Coronary artery (tissue), 2 donors: Measurements from ENCODE around the gene MRPL3.
A peak's percentile ranks its signal among the peaks of the same experiment; 100 is the strongest.

Experiments
- DNase-seq: peaks from one replicate; pipeline ENCODE4 v3.0.0-alpha.2; 2017; ENCODE audit warnings: low spot score
- H3K27ac ChIP-seq, 2 donors: fragments of 200-600 bp; sonication (generic); one replicate each; pipeline ENCODE4 v1.5.1; 2016 to 2019
- H3K4me3 ChIP-seq: fragments of 200-600 bp; sonication (generic); 2 replicates; pipeline ENCODE4 v1.5.1; 2016; ENCODE audit warnings: mild to moderate bottlenecking, moderate library complexity
- TF ChIP-seq, protein P1 (sequence below): fragments of 200-600 bp; sonication (generic); IDR thresholded peaks from one replicate; pipeline ENCODE4 v1.5.1; 2019; ENCODE audit warnings: antibody characterized with exemption

The MRPL3 gene

DNA sequence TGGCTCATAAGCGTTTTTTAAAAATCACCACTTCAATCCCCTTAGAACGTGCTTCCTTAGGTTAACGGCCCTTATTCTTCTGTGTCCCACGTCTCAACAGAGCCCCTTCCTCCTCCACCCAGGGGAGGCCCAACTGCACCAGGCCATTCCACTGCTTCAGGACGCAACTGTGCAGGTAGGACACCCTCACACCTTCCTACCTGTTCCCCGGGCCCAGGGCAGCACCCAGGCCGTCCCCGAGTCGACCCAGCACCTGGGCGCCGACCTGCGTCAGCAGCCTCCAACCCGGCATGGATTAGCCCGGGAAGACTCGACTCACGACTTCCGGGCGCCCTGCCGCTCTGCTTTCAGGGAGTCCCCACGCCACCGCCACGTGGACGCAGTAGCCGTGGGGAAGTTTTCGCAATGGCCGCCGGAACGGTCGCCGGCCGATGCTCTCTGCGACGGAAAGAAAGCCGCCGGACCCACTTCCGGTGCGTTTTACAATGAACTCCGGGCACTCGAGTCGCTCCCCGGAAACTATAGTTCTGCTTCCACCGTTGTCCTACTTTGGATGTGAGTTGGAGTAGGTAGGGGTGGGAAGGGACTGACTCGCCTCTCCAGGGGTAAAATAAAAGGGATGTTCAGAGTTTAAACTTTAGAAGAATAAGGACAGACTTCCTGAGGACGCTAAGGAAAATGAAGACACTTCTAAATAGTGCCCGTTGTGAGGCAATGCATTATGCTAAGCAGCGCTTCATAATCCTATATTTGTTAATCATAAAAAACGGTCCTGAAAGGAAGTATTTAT is at the start of gene MRPL3:
TSS of gene MRPL3 (minus strand) at position 442 of the 790 bp plus-strand sequence. CDS start at position 292, 150 bp downstream.
- Histone ChIP-seq H3K4me3 (peak within 1 kb of the TSS; percentile 85), H3K27ac (peak within 1 kb of the TSS; percentile 65 to 74)
- TF ChIP-seq, protein P1, sequence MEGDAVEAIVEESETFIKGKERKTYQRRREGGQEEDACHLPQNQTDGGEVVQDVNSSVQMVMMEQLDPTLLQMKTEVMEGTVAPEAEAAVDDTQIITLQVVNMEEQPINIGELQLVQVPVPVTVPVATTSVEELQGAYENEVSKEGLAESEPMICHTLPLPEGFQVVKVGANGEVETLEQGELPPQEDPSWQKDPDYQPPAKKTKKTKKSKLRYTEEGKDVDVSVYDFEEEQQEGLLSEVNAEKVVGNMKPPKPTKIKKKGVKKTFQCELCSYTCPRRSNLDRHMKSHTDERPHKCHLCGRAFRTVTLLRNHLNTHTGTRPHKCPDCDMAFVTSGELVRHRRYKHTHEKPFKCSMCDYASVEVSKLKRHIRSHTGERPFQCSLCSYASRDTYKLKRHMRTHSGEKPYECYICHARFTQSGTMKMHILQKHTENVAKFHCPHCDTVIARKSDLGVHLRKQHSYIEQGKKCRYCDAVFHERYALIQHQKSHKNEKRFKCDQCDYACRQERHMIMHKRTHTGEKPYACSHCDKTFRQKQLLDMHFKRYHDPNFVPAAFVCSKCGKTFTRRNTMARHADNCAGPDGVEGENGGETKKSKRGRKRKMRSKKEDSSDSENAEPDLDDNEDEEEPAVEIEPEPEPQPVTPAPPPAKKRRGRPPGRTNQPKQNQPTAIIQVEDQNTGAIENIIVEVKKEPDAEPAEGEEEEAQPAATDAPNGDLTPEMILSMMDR = no peak
- DNase-seq = peak; percentile 84

- Histone ChIP-seq H3K27ac (no peak overlapping the region), H3K4me3 (no peak overlapping the region)
- no peak for DNase-seq
- TF ChIP-seq, protein P1 = no peak
These were observed 49.0 kb upstream of the MRPL3 start for GRCh38 chr3:131551761-131552160.

- DNase-seq = no peak
- TF ChIP-seq, protein P1 = no peak
- H3K27ac ChIP-seq = no peak overlapping the region
These were observed 48.0 kb upstream of the MRPL3 start for GRCh38 chr3:131550562-131551465.

DNA sequence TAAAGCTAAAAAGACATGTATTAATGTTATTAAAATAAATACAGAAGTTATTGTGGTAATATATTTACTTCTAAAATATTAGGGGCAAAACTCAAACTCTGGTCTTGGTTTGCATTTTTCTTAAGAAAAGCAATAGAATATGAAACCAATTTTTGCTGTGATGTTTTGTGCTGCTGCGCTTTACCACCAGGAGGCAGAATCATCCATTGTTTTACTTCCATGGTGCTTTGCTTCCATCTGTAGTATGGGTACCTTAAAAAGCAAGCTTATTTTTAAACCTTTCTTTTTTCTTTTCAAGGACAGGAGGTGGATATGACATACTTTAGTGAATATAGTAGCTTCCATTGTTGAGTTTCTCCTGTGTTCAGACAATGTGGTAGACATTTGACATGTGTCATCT is 46.6 kb upstream of the MRPL3 start:
- TF ChIP-seq, protein P1 = no peak
- DNase-seq = no peak

More at GRCh38 chr3:131550562-131551465, 48.0 kb upstream of the MRPL3 start:
- no peak overlapping the region for H3K4me3 ChIP-seq

GRCh38 chr3:131547585-131547984 is 44.8 kb upstream of the MRPL3 start:
- DNase-seq = no peak
- TF ChIP-seq, protein P1 = no peak
- H3K4me3 ChIP-seq = no peak overlapping the region
- H3K27ac ChIP-seq = no peak overlapping the region

More for the DNA sequence above, 46.6 kb upstream of the MRPL3 start:
- no peak overlapping the region for H3K27ac ChIP-seq
- no peak overlapping the region for H3K4me3 ChIP-seq

DNA sequence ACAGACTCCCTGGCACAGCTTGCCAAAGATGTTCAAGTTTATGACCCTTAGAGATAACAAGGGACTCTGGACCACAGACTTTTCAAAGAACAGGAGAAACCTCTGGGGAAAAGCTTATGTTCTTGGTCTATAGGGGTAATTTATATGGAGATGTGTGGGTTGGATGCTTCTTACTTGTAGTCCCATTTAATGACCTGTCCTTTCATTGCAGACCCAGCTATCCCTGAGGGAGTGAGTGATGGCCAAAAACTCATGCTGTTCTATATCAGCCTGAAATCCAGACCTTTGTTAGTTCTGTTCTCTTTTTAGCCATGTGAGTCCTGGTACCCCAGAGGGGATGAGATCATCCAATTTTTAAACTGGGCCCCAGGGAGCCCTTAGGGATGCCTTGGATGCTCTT is 43.7 kb upstream of the MRPL3 start:
- Histone ChIP-seq H3K27ac (no peak overlapping the region), H3K4me3 (no peak overlapping the region)
- no peak for DNase-seq
- TF ChIP-seq, protein P1 = no peak
